ENCODE data around the gene ZNF195.

DNA sequence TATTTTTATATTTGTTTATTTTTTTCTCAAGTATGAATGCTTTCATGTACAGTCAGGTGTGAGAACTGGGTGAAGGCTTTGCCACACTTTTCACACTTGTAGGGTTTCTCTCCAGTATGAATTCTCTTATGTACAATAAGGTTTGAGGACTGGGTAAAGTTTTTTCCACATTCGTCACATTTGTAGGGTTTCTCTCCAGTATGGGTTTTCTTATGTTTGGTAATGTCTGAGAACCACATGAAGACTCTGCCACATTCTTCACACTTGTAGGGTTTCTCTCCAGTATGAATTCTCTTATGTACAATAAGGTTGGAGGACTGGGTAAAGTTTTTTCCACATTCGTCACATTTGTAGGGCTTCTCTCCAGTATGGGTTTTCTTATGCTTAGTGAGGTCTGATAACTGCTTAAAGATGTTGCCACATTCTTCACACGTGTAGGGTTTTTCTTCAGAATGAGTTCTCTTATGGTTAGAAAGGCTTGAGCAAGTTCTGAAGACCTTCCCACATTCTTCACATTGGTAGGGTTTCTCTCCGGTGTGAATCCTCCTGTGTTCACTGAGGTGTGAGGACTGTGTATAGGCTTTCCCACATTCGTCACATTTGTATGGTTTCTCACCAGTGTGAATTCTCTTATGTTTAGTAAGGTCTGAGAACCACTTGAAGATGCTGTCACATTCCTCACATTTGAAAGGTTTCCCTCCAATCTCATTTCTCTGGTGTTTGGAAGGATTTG lies 19.7 kb downstream of the ZNF195 start:
- TF ChIP-seq, protein P1, sequence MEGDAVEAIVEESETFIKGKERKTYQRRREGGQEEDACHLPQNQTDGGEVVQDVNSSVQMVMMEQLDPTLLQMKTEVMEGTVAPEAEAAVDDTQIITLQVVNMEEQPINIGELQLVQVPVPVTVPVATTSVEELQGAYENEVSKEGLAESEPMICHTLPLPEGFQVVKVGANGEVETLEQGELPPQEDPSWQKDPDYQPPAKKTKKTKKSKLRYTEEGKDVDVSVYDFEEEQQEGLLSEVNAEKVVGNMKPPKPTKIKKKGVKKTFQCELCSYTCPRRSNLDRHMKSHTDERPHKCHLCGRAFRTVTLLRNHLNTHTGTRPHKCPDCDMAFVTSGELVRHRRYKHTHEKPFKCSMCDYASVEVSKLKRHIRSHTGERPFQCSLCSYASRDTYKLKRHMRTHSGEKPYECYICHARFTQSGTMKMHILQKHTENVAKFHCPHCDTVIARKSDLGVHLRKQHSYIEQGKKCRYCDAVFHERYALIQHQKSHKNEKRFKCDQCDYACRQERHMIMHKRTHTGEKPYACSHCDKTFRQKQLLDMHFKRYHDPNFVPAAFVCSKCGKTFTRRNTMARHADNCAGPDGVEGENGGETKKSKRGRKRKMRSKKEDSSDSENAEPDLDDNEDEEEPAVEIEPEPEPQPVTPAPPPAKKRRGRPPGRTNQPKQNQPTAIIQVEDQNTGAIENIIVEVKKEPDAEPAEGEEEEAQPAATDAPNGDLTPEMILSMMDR (IDR thresholded peaks at IDR 0.05), result no peak
- no peak for TF ChIP-seq POLR2AphosphoS5 (IDR thresholded peaks at IDR 0.05)
- TF ChIP-seq POLR2A (IDR thresholded peaks at IDR 0.05), result no peak
- TF ChIP-seq EP300 (IDR thresholded peaks at IDR 0.05; ENCODE audit: low read depth), result no peak
